ENCODE measurements around the gene MOV10L1. TPM values are rescaled to one million over a fixed set of nuclear protein-coding genes. Genes with fewer than 3 reads are reported as not detected.

Gene MOV10L1
- total and polyA plus RNA-seq, 9 of the 15 experiments (the other 6 are each of a cell fraction or from before 2014, with no cell fraction given), result 0.06 to 0.43 (median 0.15) TPM

DNA sequence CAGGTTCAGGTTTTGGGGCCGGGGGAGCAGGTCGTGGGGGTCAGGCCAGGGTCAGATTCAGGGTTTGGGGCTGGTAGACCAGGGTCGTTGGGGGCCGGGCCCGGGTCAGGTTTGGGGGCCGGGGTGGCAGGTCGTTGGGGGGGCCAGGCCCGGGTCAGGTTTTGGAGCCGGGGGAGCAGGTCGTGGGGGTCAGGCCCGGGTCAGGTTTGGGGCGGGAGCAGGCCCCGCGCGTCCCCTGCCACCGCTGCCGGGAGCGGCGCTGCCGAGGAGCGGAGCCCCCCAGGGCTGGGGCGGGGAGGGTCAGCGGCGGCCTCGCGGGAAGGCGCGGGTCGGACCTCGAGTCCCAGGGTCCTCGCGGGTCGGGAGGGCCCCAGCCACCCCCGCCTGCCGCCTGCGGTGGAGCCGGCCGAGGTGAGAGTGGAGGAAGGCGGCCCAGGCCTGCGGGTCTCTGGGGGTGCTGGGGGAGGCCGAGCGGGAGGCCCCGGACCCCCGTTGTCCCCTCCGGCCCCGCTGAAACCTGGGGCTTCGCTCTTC is 96.4 kb downstream of the MOV10L1 start (continued):
- TF ChIP-seq MTF1 (CRISPR knock-in tag; IDR thresholded peaks at IDR 0.05; ENCODE audit: borderline replicate concordance), result no peak
- TF ChIP-seq ZBTB1 (CRISPR knock-in tag; IDR thresholded peaks at IDR 0.05; ENCODE audit: borderline replicate concordance, low read depth), result 0 out of 2 replicates have a peak, but pooled peaks have one; percentile 46
- no peak for TF ChIP-seq ZNF311 (CRISPR knock-in tag; IDR thresholded peaks at IDR 0.05)
- peak; percentile 50; the same call in 1 of the 2 replicates for TF ChIP-seq RB1 (IDR thresholded peaks at IDR 0.05; ENCODE audit: low read depth)
- TF ChIP-seq POLR2G (IDR thresholded peaks at IDR 0.05; ENCODE audit: low read depth, low read length), result peak; percentile 59
- TF ChIP-seq MIER1 (IDR thresholded peaks at IDR 0.05; ENCODE audit: low read depth), result no peak
- peak; percentile 23; the same call in 1 of the 2 replicates for TF ChIP-seq ZFX (CRISPR knock-in tag; IDR thresholded peaks at IDR 0.05)

DNA sequence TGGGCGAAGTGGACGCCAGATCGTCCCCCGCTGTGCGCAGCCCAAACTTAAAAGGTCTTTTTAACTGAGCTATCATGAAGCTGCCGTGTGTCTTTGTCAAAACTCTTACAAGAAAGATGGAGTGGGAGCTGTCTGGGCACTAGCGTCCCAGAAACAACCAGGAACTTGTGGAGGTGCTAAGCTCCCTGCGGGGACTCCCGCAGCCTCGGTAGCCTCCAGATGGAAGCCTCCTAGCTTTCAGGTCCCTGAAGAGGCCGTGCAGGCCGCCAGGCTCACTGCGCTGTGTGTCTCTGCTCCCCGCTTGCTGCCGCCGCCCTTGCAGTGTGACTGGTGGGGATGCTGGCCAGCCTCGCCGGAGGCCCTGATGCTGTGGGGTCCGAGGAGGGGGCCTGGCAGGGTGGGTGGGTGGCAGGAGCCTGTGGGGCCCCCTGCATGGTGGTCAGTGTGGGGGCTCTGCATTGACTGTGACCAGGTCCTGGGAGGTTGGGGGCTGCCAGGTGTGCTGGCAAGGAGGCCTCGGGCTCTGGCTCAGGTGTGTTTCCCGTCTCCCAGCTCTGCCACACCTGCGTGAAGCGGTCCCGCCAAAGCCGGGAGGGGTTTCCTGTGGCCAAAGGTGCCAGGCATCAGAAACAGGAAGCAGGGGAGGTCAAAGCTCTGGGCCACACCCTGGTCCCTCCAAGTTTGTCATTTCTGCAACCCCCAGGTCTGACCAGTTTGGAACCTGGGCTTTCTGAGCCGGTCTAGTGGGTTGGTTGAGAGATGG is 97.1 kb downstream of the MOV10L1 start:
- no TSS peak for BruUV-seq (replicated peaks)
- ChIA-PET CTCF (ENCODE audit: low intra/inter-chr PET ratio) (no interaction called here), POLR2A (interaction anchor here (0.7 to 1.2 kb wide), 2 partner anchors 14 to 217 kb away, joined by 3 read pairs; no protein-coding TSS in a partner anchor)
- Histone ChIP-seq H2AFZ (ENCODE audit: low read depth, low read length) (no peak overlapping the region), H3K27me3 (ENCODE audit: control insufficient read depth in 2 of 2, insufficient read depth in 2 of 2, low read length in 2 of 2) (no peaks in the 10 kb centered on the region), H3K4me1 (replicated peaks in 1 of 2; ENCODE audit: control insufficient read depth in 2 of 2, insufficient read depth in 2 of 2, low read length in 2 of 2) (peaks cover 20 to 86% of the 10 kb centered on the region in 2 experiments), H3K9me3 (replicated peaks; ENCODE audit: control insufficient read depth, insufficient read depth, low read depth, low read length) (no peaks in the 10 kb centered on the region), H4K20me1 (replicated peaks; ENCODE audit: control insufficient read depth, insufficient read depth, low read length) (peaks cover 8% of the 10 kb centered on the region; the same call in 1 of the 2 replicates), H3K9ac (ENCODE audit: insufficient read depth in 1 of 2, low read depth in 2 of 2, low read length in 2 of 2) (peak overlapping the region; percentile 69 to 95), H3K4me3 (peak overlapping the region; percentile 64), H3K79me2 (ENCODE audit: control insufficient read depth, insufficient read depth, low read length) (peaks cover 52% of the 10 kb centered on the region), H3K4me2 (ENCODE audit: insufficient read depth, low read length) (peak overlapping the region; percentile 74), H3K9me1 (ENCODE audit: control insufficient read depth, insufficient read depth, low read length) (peaks cover 7% of the 10 kb centered on the region), H3K36me3 (ENCODE audit: control insufficient read depth, insufficient read depth, low read length) (peaks cover 20% of the 10 kb centered on the region; the same call in 2 of the 3 replicates), H3K27ac (ENCODE audit: extremely low read depth, low read depth, low read length) (peak overlapping the region; percentile 74)
- 13% methylated on average over 11 of the region's 26 CpGs for WGBS (ENCODE audit: insufficient coverage, low coverage, missing lambda C conversion rate)
- FAIRE-seq (peak; percentile 46), DNase-seq (ENCODE audit: extremely low read depth in 1 of 4, low spot score in 3 of 4) (peak in 1 of 4 experiments; percentile 44), ATAC-seq (peak; percentile 16)
- in situ Hi-C loops (cut with MboI) (no loop called here), intact Hi-C loops (cut with micrococcal nuclease) (no loop called here)
- TF ChIP-seq SNAPC5 (CRISPR knock-in tag; IDR thresholded peaks at IDR 0.05), result no peak
- no peak for TF ChIP-seq STAT5A (IDR thresholded peaks at IDR 0.05; ENCODE audit: borderline replicate concordance, low read length)
- TF ChIP-seq SNRNP70 (optimal IDR thresholded peaks at IDR 0.05; ENCODE audit: low read depth, low read length), result no peak
- no peak for TF ChIP-seq ARID2 (IDR thresholded peaks at IDR 0.05)
- no peak for TF ChIP-seq CEBPB (tag; IDR thresholded peaks at IDR 0.05)
- no peak for TF ChIP-seq TEAD1 (CRISPR knock-in tag; IDR thresholded peaks at IDR 0.05)
- no peak for TF ChIP-seq FOSL1 (tag; conservative IDR thresholded peaks at IDR 0.05)
- TF ChIP-seq ZFP36 (IDR thresholded peaks at IDR 0.05; ENCODE audit: low read depth, low read length, partially characterized antibody), result peak; percentile 10
- 0 out of 4 replicates have a peak, but pooled peaks of 1 of the 2 experiments have one; percentile 14 for TF ChIP-seq NRF1 (conservative IDR thresholded peaks at IDR 0.05 in 1 of 2, IDR thresholded peaks at IDR 0.05 in 1 of 2)
- no peak for TF ChIP-seq SRSF9 (IDR thresholded peaks at IDR 0.05; ENCODE audit: borderline replicate concordance, low read depth, low read length)
- TF ChIP-seq ZNF124 (CRISPR knock-in tag; IDR thresholded peaks at IDR 0.05), result no peak
- TF ChIP-seq TAF9B (IDR thresholded peaks at IDR 0.05; ENCODE audit: partially characterized antibody), result no peak
- no peak for TF ChIP-seq YBX1 (IDR thresholded peaks at IDR 0.05)
- no peak for TF ChIP-seq HNRNPUL1 (IDR thresholded peaks at IDR 0.05; ENCODE audit: low read length)
- TF ChIP-seq KAT8 (IDR thresholded peaks at IDR 0.05; ENCODE audit: low read depth), result no peak
- no peak for TF ChIP-seq ZNF583 (CRISPR knock-in tag; IDR thresholded peaks at IDR 0.05)
- TF ChIP-seq ZNF274 (IDR thresholded peaks at IDR 0.05; ENCODE audit: borderline replicate concordance, low read depth, low read length), result no peak

All from K562 (cell line).